Astrocyte (in vitro differentiated cells and primary cell): ENCODE measurements around the gene PTPRN2. TPM values are rescaled to one million over a fixed set of nuclear protein-coding genes. Genes with fewer than 3 reads are reported as not detected.

Experiments
- DNase-seq: peaks from one replicate; pipeline ENCODE4 v3.0.0-alpha.2; 2010; ENCODE audit warnings: low read depth
- FAIRE-seq: peaks from 2 replicates; lab custom pipeline; 2011; peaks lifted over from hg19 to GRCh38; lab: Jason Lieb, UNC
- H2AFZ ChIP-seq: 2 replicates; pipeline ENCODE4 v1.6.0; 2012; ENCODE audit warnings: low read depth, low read length, inconsistent platforms
- H3K27ac ChIP-seq: 2 replicates; pipeline ENCODE4 v1.5.1; 2011; ENCODE audit warnings: low read depth, low read length, inconsistent platforms
- H3K27me3 ChIP-seq: 2 replicates; pipeline ENCODE4 v1.6.0; 2011; ENCODE audit warnings: low read length, inconsistent platforms; ENCODE audit not compliant: insufficient read depth
- H3K36me3 ChIP-seq: 2 replicates; pipeline ENCODE4 v1.5.1; 2011; ENCODE audit warnings: low read length, inconsistent platforms; ENCODE audit not compliant: insufficient read depth
- H3K4me1 ChIP-seq: 2 replicates; pipeline ENCODE4 v1.5.1; 2011; ENCODE audit warnings: low read length, inconsistent platforms; ENCODE audit not compliant: insufficient read depth
- H3K4me2 ChIP-seq: 2 replicates; pipeline ENCODE4 v1.6.0; 2012; ENCODE audit warnings: low read length, inconsistent platforms
- H3K4me3 ChIP-seq: 2 replicates; pipeline ENCODE4 v1.5.1; 2011; ENCODE audit warnings: low read depth, mild to moderate bottlenecking, low read length, inconsistent platforms; ENCODE audit not compliant: insufficient read depth
- H3K79me2 ChIP-seq: 2 replicates; pipeline ENCODE4 v1.6.0; 2012; ENCODE audit warnings: mild to moderate bottlenecking, low read length, inconsistent platforms; ENCODE audit not compliant: insufficient read depth
- H3K9ac ChIP-seq: 2 replicates; pipeline ENCODE4 v1.6.0; 2012; ENCODE audit warnings: mild to moderate bottlenecking, low read length, inconsistent platforms
- H3K9me3 ChIP-seq: 2 replicates; pipeline ENCODE4 v1.5.1; 2012; ENCODE audit warnings: low read depth, mild to moderate bottlenecking, low read length, inconsistent platforms; ENCODE audit not compliant: insufficient read depth
- H4K20me1 ChIP-seq: 2 replicates; pipeline ENCODE4 v1.6.0; 2012; ENCODE audit warnings: low read length, inconsistent platforms; ENCODE audit not compliant: insufficient read depth
- H3K27ac Mint-ChIP-seq: one replicate; pipeline ENCODE4 v1.8.0; 2021; ENCODE audit warnings: mild to moderate bottlenecking, mixed read lengths; ENCODE audit not compliant: unreplicated experiment
- H3K27me3 Mint-ChIP-seq: one replicate; pipeline ENCODE4 v1.8.0; 2021; ENCODE audit warnings: low read depth, mixed read lengths; ENCODE audit not compliant: unreplicated experiment
- H3K36me3 Mint-ChIP-seq: one replicate; pipeline ENCODE4 v1.8.0; 2021; ENCODE audit warnings: low read depth, mixed read lengths; ENCODE audit not compliant: unreplicated experiment
- H3K4me1 Mint-ChIP-seq: one replicate; pipeline ENCODE4 v1.8.0; 2021; ENCODE audit warnings: low read depth, mixed read lengths; ENCODE audit not compliant: unreplicated experiment
- H3K4me3 Mint-ChIP-seq: one replicate; pipeline ENCODE4 v1.8.0; 2021; ENCODE audit warnings: mild to moderate bottlenecking, moderate library complexity, mixed read lengths; ENCODE audit not compliant: unreplicated experiment
- H3K9me3 Mint-ChIP-seq: one replicate; pipeline ENCODE4 v1.8.0; 2021; ENCODE audit warnings: mild to moderate bottlenecking, mixed read lengths; ENCODE audit not compliant: unreplicated experiment
- CTCF ChIP-seq: IDR thresholded peaks from 2 replicates; pipeline ENCODE4 v1.5.1; 2011; ENCODE audit warnings: low read depth, mild to moderate bottlenecking, inconsistent platforms, low read length, moderate library complexity; ENCODE audit not compliant: insufficient read depth
- EZH2 ChIP-seq: IDR thresholded peaks from 2 replicates; pipeline ENCODE4 v1.6.1; 2012; ENCODE audit warnings: mild to moderate bottlenecking, low read length, inconsistent platforms; ENCODE audit not compliant: insufficient read depth
- total RNA-seq: library from RNA; stranded (reverse); gene quantifications from 2 replicates; pipeline ENCODE4 v1.2.1, GENCODE V29; 2021

PTPRN2 gene
- total RNA-seq, 1 donor from 2014 or later, result 0.09 TPM

DNA sequence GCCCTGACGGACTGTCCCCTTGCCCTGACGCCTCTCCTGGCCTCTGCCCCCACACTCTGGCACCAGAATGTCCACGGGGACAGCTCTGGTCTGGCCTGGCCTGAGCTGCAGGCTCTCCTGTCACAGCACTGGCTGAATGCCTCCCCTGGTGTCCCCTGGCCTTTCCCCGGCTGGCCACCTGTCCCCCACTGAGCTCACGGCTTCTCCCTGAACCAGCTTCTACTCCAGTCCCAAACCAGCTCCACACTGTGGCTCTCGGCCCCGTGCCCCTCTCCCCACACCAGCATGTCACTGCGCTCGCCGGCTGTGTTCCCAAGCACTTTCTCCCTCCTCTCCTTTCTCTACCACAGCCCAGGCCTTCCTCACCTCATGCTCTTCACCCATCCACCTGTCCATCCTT lies 864.4 kb downstream of the PTPRN2 start:
- Histone ChIP-seq H3K27ac (no peak overlapping the region), H2AFZ (no peak overlapping the region), H3K79me2 (no peaks in the 10 kb centered on the region), H3K36me3 (no peaks in the 10 kb centered on the region), H3K9me3 (no peaks in the 10 kb centered on the region), H4K20me1 (no peaks in the 10 kb centered on the region), H3K4me2 (no peak overlapping the region), H3K4me3 (no peak overlapping the region), H3K9ac (no peak overlapping the region), H3K27me3 (peaks cover 9% of the 10 kb centered on the region), H3K4me1 (no peaks in the 10 kb centered on the region)
- Mint-ChIP-seq H3K27me3 (no peaks in the 10 kb centered on the region), H3K27ac (no peak overlapping the region), H3K4me3 (no peak overlapping the region), H3K9me3 (peaks cover 26% of the 10 kb centered on the region), H3K36me3 (no peaks in the 10 kb centered on the region), H3K4me1 (no peaks in the 10 kb centered on the region)
- no peak for FAIRE-seq
- TF ChIP-seq CTCF (no peak), EZH2 (no peak)
- DNase-seq, result no peak

DNA sequence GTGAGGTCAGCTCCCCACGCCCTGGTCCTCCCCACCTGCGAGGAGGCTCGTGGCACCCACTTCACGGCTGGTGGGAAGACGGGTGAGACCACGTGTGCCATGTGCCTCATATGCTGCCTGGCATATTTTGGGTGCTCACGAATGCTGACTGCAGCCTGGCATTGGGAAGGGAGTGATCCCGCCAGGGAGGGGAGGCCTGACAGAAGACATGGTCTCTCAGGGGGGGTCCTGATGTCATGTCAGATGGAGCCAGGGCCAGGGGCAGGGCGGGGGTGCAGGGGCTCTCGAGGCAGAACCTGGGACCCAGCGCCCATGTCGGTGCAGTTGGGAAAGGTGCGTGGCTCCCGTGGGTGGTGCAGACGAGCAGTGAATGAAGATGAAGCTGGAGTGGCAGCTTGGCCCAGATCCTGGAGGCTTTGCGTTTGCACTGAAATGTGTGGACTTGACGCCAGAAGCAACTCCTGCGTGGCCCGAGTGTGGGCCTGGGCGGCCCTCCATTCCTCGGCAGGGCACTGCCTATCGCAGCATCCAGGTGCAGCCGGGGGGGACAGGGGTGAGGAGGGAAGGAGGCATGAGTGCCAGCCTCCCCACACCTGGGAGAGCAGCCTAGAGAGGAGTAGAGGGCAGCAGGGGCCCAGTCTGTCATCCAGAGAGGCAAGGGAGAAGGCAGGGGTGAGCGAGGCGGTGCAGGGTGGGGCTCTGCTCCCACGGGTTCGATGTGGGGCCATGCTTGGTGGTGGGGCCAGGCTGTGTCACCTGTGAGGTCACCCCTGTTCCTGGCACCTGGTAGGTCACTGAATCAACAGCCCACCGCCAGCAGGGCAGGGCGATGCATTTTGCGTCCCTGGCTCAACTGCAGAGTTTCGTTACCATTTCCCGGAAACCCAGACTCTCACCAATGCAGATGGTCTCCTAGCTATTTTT lies 865.2 kb downstream of the PTPRN2 start:
- Histone ChIP-seq H3K4me2 (no peak overlapping the region), H3K36me3 (no peaks in the 10 kb centered on the region), H3K4me1 (no peaks in the 10 kb centered on the region), H3K9me3 (no peaks in the 10 kb centered on the region), H3K27ac (no peak overlapping the region), H2AFZ (no peak overlapping the region), H3K9ac (no peak overlapping the region), H3K79me2 (no peaks in the 10 kb centered on the region), H4K20me1 (no peaks in the 10 kb centered on the region), H3K27me3 (peaks cover 9% of the 10 kb centered on the region), H3K4me3 (no peak overlapping the region)
- Mint-ChIP-seq H3K27me3 (no peaks in the 10 kb centered on the region), H3K4me3 (no peak overlapping the region), H3K27ac (no peak overlapping the region), H3K36me3 (no peaks in the 10 kb centered on the region), H3K9me3 (peaks cover 27% of the 10 kb centered on the region), H3K4me1 (no peaks in the 10 kb centered on the region)
- DNase-seq, result no peak
- no peak for FAIRE-seq
- no peak for TF ChIP-seq EZH2
- TF ChIP-seq CTCF, result no peak
